Activated T-cell treated with anti-CD3 and anti-CD28 coated beads for 4 hours (primary cell): ENCODE measurements around the gene FRMPD2.

Experiments
- DNase-seq: peaks from one replicate; pipeline ENCODE4 v3.0.0-alpha.2; 2020

The FRMPD2 gene

GRCh38 chr10:48274636-48275035 is at the start of gene FRMPD2:
TSS of gene FRMPD2 (minus strand) at chr10:48274696. CDS start at chr10:48274567, 129 bp downstream.
- no peak for DNase-seq

GRCh38 chr10:48322017-48322416 is 47.5 kb upstream of the FRMPD2 start:
- DNase-seq, result no peak

GRCh38 chr10:48317321-48317990 is 43.0 kb upstream of the FRMPD2 start:
- DNase-seq, result no peak

- no peak for DNase-seq
These were observed 41.7 kb upstream of the FRMPD2 start for GRCh38 chr10:48316236-48316635.

- DNase-seq, result no peak
These were observed 39.6 kb upstream of the FRMPD2 start for GRCh38 chr10:48314107-48314506.

GRCh38 chr10:48309711-48310226 is 35.3 kb upstream of the FRMPD2 start:
- no peak for DNase-seq

GRCh38 chr10:48307711-48308018 is 33.2 kb upstream of the FRMPD2 start:
- no peak for DNase-seq

- DNase-seq, result peak; percentile 62
These were observed 32.6 kb upstream of the FRMPD2 start for GRCh38 chr10:48306870-48307710.

- DNase-seq, result peak; percentile 92
These were observed 31.9 kb upstream of the FRMPD2 start, which contains the start of gene MAPK8 for GRCh38 chr10:48306265-48306869. TSS of gene MAPK8 (plus strand) at chr10:48306677. CDS start at chr10:48401661, 94,984 bp downstream.

- DNase-seq, result no peak
These were observed 31.4 kb upstream of the FRMPD2 start for GRCh38 chr10:48305905-48306264.

GRCh38 chr10:48302515-48303476 is 28.3 kb upstream of the FRMPD2 start:
- DNase-seq, result no peak

- no peak for DNase-seq
These were observed 26.1 kb upstream of the FRMPD2 start for GRCh38 chr10:48300556-48300955.

GRCh38 chr10:48299692-48300091 is 25.2 kb upstream of the FRMPD2 start:
- DNase-seq, result no peak

- no peak for DNase-seq
These were observed 24.6 kb upstream of the FRMPD2 start for GRCh38 chr10:48299066-48299465.

- no peak for DNase-seq
These were observed 22.1 kb upstream of the FRMPD2 start for GRCh38 chr10:48296576-48297098.

- DNase-seq, result no peak
These were observed 19.9 kb upstream of the FRMPD2 start for GRCh38 chr10:48294431-48294830.

GRCh38 chr10:48292616-48293015 is 18.1 kb upstream of the FRMPD2 start:
- no peak for DNase-seq

GRCh38 chr10:48291190-48291589 is 16.7 kb upstream of the FRMPD2 start:
- no peak for DNase-seq

- DNase-seq, result no peak
These were observed 15.8 kb upstream of the FRMPD2 start for GRCh38 chr10:48290286-48290685.

GRCh38 chr10:48289501-48290238 is 15.2 kb upstream of the FRMPD2 start:
- peak; percentile 27 for DNase-seq

GRCh38 chr10:48288661-48289060 is 14.2 kb upstream of the FRMPD2 start:
- no peak for DNase-seq
